WTC11 (cell line): ENCODE results near the gene CDK5. TPM values are rescaled to one million over a fixed set of nuclear protein-coding genes. Genes with fewer than 3 reads are reported as not detected.

ENCODE experiments used
- ATAC-seq: fragments of 200-7000 bp; cut with Tn5 transposase; 2 replicates; pipeline ENCODE4 v1.10.0; 2021; ENCODE audit warnings: mild to moderate bottlenecking, moderate library complexity
- CTCF ChIA-PET: fragments of 300-600 bp; sonication (Branson Sonifier 250); formaldehyde crosslinking; loops from one replicate; lab custom pipeline; 2021; ENCODE audit warnings: antibody characterized with exemption; lab: Charles Lee
- POLR2A ChIA-PET: fragments of 350-600 bp; sonication (Branson Sonifier 250); formaldehyde crosslinking; loops from one replicate; lab custom pipeline; 2021; ENCODE audit warnings: antibody characterized with exemption; lab: Charles Lee
- DNase-seq: peaks from one replicate; pipeline ENCODE4 v3.0.0; 2021; ENCODE audit warnings: low spot score
- H3K27ac Mint-ChIP-seq: 2 replicates; pipeline ENCODE4 v1.8.0; 2021; ENCODE audit warnings: mixed read lengths
- H3K27me3 Mint-ChIP-seq: 2 replicates; pipeline ENCODE4 v1.8.0; 2021; ENCODE audit warnings: low read depth, mild to moderate bottlenecking, moderate library complexity, mixed read lengths
- H3K36me3 Mint-ChIP-seq: 2 replicates; pipeline ENCODE4 v1.8.0; 2021; ENCODE audit warnings: mixed read lengths
- H3K4me1 Mint-ChIP-seq: 2 replicates; pipeline ENCODE4 v1.8.0; 2022; ENCODE audit warnings: mixed read lengths
- H3K4me3 Mint-ChIP-seq: 2 replicates; pipeline ENCODE4 v1.8.0; 2021; ENCODE audit warnings: mild to moderate bottlenecking, moderate library complexity, mixed read lengths
- H3K9me3 Mint-ChIP-seq: 2 replicates; pipeline ENCODE4 v1.8.0; 2021; ENCODE audit warnings: mixed read lengths
- ARID4B ChIP-seq: sonication (generic); formaldehyde crosslinking; IDR thresholded peaks from 2 replicates; pipeline ENCODE4 v1.8.0; 2023; ENCODE audit warnings: missing genetic modification reagents, mild to moderate bottlenecking, borderline replicate concordance
- CREB1 ChIP-seq: sonication (generic); formaldehyde crosslinking; IDR thresholded peaks from 2 replicates; pipeline ENCODE4 v1.8.0; 2023; ENCODE audit warnings: mild to moderate bottlenecking, missing genetic modification reagents
- EMX1 ChIP-seq: fragments of 250-450 bp; sonication (Bioruptor Pico); IDR thresholded peaks from 2 replicates; pipeline ENCODE4 v1.8.0; 2021; ENCODE audit warnings: mild to moderate bottlenecking
- ETV6 ChIP-seq: sonication (generic); formaldehyde crosslinking; IDR thresholded peaks from 2 replicates; pipeline ENCODE4 v1.8.1; 2022; ENCODE audit warnings: mild to moderate bottlenecking, missing genetic modification reagents
- FOXK1 ChIP-seq: sonication (generic); formaldehyde crosslinking; IDR thresholded peaks from 2 replicates; pipeline ENCODE4 v1.8.0; 2022; ENCODE audit warnings: mild to moderate bottlenecking, moderate library complexity, missing genetic modification reagents
- FOXP1 ChIP-seq: sonication (generic); formaldehyde crosslinking; IDR thresholded peaks from 2 replicates; pipeline ENCODE4 v1.8.0; 2022; ENCODE audit warnings: missing genetic modification reagents, mild to moderate bottlenecking, moderate library complexity, borderline replicate concordance
- GABPB1 ChIP-seq: sonication (generic); formaldehyde crosslinking; IDR thresholded peaks from 2 replicates; pipeline ENCODE4 v1.8.1; 2023; ENCODE audit warnings: mild to moderate bottlenecking, missing genetic modification reagents
- GRHL2 ChIP-seq: fragments of 250-450 bp; sonication (Bioruptor Pico); IDR thresholded peaks from 2 replicates; pipeline ENCODE4 v1.8.0; 2022; ENCODE audit warnings: mild to moderate bottlenecking, moderate library complexity; ENCODE audit not compliant: insufficient replicate concordance, severe bottlenecking
- HMGA2 ChIP-seq: fragments of 250-450 bp; sonication (Bioruptor Pico); IDR thresholded peaks from 2 replicates; pipeline ENCODE4 v1.4.0; 2021; ENCODE audit warnings: mild to moderate bottlenecking, moderate library complexity
- JAZF1 ChIP-seq: fragments of 250-450 bp; sonication (Bioruptor Pico); IDR thresholded peaks from 2 replicates; pipeline ENCODE4 v1.9.0; 2021; ENCODE audit warnings: moderate library complexity, mild to moderate bottlenecking, inconsistent platforms
- JUN ChIP-seq: sonication (generic); formaldehyde crosslinking; IDR thresholded peaks from 2 replicates; pipeline ENCODE4 v1.8.0; 2023; ENCODE audit warnings: mild to moderate bottlenecking, missing genetic modification reagents
- KAT7 ChIP-seq: sonication (generic); formaldehyde crosslinking; IDR thresholded peaks from 2 replicates; pipeline ENCODE4 v1.8.1; 2023; ENCODE audit warnings: missing genetic modification reagents, mild to moderate bottlenecking, borderline replicate concordance
- MXD4 ChIP-seq: fragments of 250-450 bp; sonication (Bioruptor Pico); IDR thresholded peaks from 2 replicates; pipeline ENCODE4 v1.8.0; 2021; ENCODE audit warnings: mild to moderate bottlenecking, moderate library complexity, borderline replicate concordance
- MYBL2 ChIP-seq: sonication (generic); formaldehyde crosslinking; IDR thresholded peaks from 2 replicates; pipeline ENCODE4 v1.8.1; 2023; ENCODE audit warnings: mild to moderate bottlenecking, moderate library complexity, missing genetic modification reagents
- NFATC4 ChIP-seq: fragments of 250-450 bp; sonication (Bioruptor Pico); IDR thresholded peaks from 2 replicates; pipeline ENCODE4 v1.9.0; 2021; ENCODE audit warnings: mild to moderate bottlenecking
- NR2C2 ChIP-seq: sonication (generic); formaldehyde crosslinking; IDR thresholded peaks from 2 replicates; pipeline ENCODE4 v1.8.0; 2022; ENCODE audit warnings: mild to moderate bottlenecking, missing genetic modification reagents
- TEAD1 ChIP-seq: sonication (generic); formaldehyde crosslinking; IDR thresholded peaks from 2 replicates; pipeline ENCODE4 v1.8.0; 2022; ENCODE audit warnings: mild to moderate bottlenecking, missing genetic modification reagents
- ZNF121 ChIP-seq: sonication (generic); formaldehyde crosslinking; IDR thresholded peaks from 2 replicates; pipeline ENCODE4 v1.8.0; 2023; ENCODE audit warnings: missing genetic modification reagents
- ZNF138 ChIP-seq: sonication (generic); formaldehyde crosslinking; conservative IDR thresholded peaks from 2 replicates; pipeline ENCODE4 v1.8.1; 2022; ENCODE audit warnings: mild to moderate bottlenecking, moderate library complexity, missing genetic modification reagents
- ZNF232 ChIP-seq: sonication (generic); formaldehyde crosslinking; IDR thresholded peaks from 2 replicates; pipeline ENCODE4 v1.8.0; 2022; ENCODE audit warnings: mild to moderate bottlenecking, missing genetic modification reagents
- ZNF263 ChIP-seq: sonication (generic); formaldehyde crosslinking; IDR thresholded peaks from 2 replicates; pipeline ENCODE4 v1.8.1; 2022; ENCODE audit warnings: low read depth, mild to moderate bottlenecking, moderate library complexity, missing genetic modification reagents
- total RNA-seq: library from RNA; stranded (reverse); gene quantifications from 3 replicates; pipeline ENCODE4 v1.2.3, GENCODE V29; 2021
- TF ChIP-seq, protein P1 (sequence below): sonication (generic); formaldehyde crosslinking; IDR thresholded peaks from 2 replicates; pipeline ENCODE4 v1.8.1; 2022; ENCODE audit warnings: mild to moderate bottlenecking, moderate library complexity, missing genetic modification reagents

CDK5 gene
- total RNA-seq, 1 experiment from 2014 or later, result 27.8 TPM

- no peak within 1 kb of the TSS for H3K27ac Mint-ChIP-seq
- DNase-seq (no peak), ATAC-seq (no peak)
- no peaks in the 10 kb centered on the region for H3K36me3 Mint-ChIP-seq
- H3K27me3 Mint-ChIP-seq, result peaks cover 38% of the 10 kb centered on the region
- CTCF ChIA-PET, result interaction anchor here (0.6 to 1.5 kb wide), 4 partner anchors 14 to 425 kb away, joined by 3 to 4 read pairs (median 3); no protein-coding TSS in a partner anchor
- TF ChIP-seq JUN (CRISPR knock-in tag) (no peak), MXD4 (CRISPR knock-in tag) (no peak), GRHL2 (CRISPR knock-in tag) (no peak), NFATC4 (CRISPR knock-in tag) (no peak), JAZF1 (CRISPR knock-in tag) (no peak), KAT7 (CRISPR knock-in tag) (no peak)
- peaks cover 39% of the 10 kb centered on the region for H3K4me1 Mint-ChIP-seq
- POLR2A ChIA-PET, result no interaction called here
- no peak within 1 kb of the TSS for H3K4me3 Mint-ChIP-seq
- no peaks in the 10 kb centered on the region for H3K9me3 Mint-ChIP-seq
These were observed 33.2 kb downstream of the CDK5 start, which contains the start of gene ATG9B for GRCh38 chr7:151024435-151025056. TSS of gene ATG9B (minus strand) at chr7:151024494. CDS start at chr7:151024423, 71 bp downstream.

- ChIA-PET POLR2A (no interaction called here), CTCF (interaction anchor here (1.5 kb wide), 1 partner anchor 13 kb away, joined by 3 read pairs; no protein-coding TSS in a partner anchor)
- no peaks in the 10 kb centered on the region for H3K36me3 Mint-ChIP-seq
- peaks cover 51% of the 10 kb centered on the region for H3K27me3 Mint-ChIP-seq
- DNase-seq (no peak), ATAC-seq (no peak)
- H3K4me1 Mint-ChIP-seq, result peaks cover 39% of the 10 kb centered on the region
- no peak overlapping the region for H3K4me3 Mint-ChIP-seq
- no peak overlapping the region for H3K27ac Mint-ChIP-seq
- H3K9me3 Mint-ChIP-seq, result no peaks in the 10 kb centered on the region
- TF ChIP-seq TEAD1 (CRISPR knock-in tag), result no peak
- TF ChIP-seq ZNF232 (CRISPR knock-in tag), result no peak
- TF ChIP-seq, protein P1, sequence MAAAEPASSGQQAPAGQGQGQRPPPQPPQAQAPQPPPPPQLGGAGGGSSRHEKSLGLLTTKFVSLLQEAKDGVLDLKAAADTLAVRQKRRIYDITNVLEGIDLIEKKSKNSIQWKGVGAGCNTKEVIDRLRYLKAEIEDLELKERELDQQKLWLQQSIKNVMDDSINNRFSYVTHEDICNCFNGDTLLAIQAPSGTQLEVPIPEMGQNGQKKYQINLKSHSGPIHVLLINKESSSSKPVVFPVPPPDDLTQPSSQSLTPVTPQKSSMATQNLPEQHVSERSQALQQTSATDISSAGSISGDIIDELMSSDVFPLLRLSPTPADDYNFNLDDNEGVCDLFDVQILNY (CRISPR knock-in tag), result no peak
- TF ChIP-seq FOXP1 (CRISPR knock-in tag), result no peak
- TF ChIP-seq ETV6 (CRISPR knock-in tag), result no peak
- TF ChIP-seq ZNF138 (CRISPR knock-in tag), result no peak
- no peak for TF ChIP-seq FOXK1 (CRISPR knock-in tag)
- no peak for TF ChIP-seq MYBL2 (CRISPR knock-in tag)
- no peak for TF ChIP-seq HMGA2
- no peak for TF ChIP-seq NR2C2 (CRISPR knock-in tag)
- no peak for TF ChIP-seq CREB1 (CRISPR knock-in tag)
- TF ChIP-seq GABPB1, result no peak
- TF ChIP-seq EMX1 (CRISPR knock-in tag), result no peak
- no peak for TF ChIP-seq MXD4 (CRISPR knock-in tag)
These were observed 34.5 kb downstream of the CDK5 start for GRCh38 chr7:151023232-151023631.

- no peak overlapping the region for H3K4me3 Mint-ChIP-seq
- no peak for DNase-seq
- H3K36me3 Mint-ChIP-seq, result no peaks in the 10 kb centered on the region
- H3K27ac Mint-ChIP-seq, result no peak overlapping the region
- peak; percentile 29 for ATAC-seq
- ChIA-PET POLR2A (no interaction called here), CTCF (interaction anchor here (1.0 to 6.3 kb wide), 12 partner anchors 7 to 105 kb away, joined by 3 to 112 read pairs (median 26); partner anchors contain the start of genes ABCB8, CDK5 and NOS3)
- no peaks in the 10 kb centered on the region for H3K9me3 Mint-ChIP-seq
- peak; percentile 59 for TF ChIP-seq ZNF263 (CRISPR knock-in tag)
- no peak for TF ChIP-seq ARID4B (CRISPR knock-in tag)
- peak; percentile 90 for TF ChIP-seq ZNF121
- H3K4me1 Mint-ChIP-seq, result peaks cover 34% of the 10 kb centered on the region
- peaks cover 73% of the 10 kb centered on the region for H3K27me3 Mint-ChIP-seq
These were observed 37.5 kb downstream of the CDK5 start for GRCh38 chr7:151020231-151020630.
